HK-2 (cell line): ENCODE results near the gene UPF2.

Source experiments
- DNase-seq: peaks from one replicate; pipeline ENCODE4 v3.0.0-alpha.2; 2018; ENCODE audit not compliant: unreplicated experiment

Gene UPF2

GRCh38 chr10:11962176-11962575 lies 80.4 kb downstream of the UPF2 start:
- DNase-seq: no peak

GRCh38 chr10:11961771-11962170 lies 80.8 kb downstream of the UPF2 start:
- DNase-seq: no peak

- no peak for DNase-seq
Measured at GRCh38 chr10:11959966-11960365, 82.6 kb downstream of the UPF2 start.

- DNase-seq: no peak
Measured at GRCh38 chr10:11958956-11959355, 83.7 kb downstream of the UPF2 start.

- DNase-seq: no peak
Measured at GRCh38 chr10:11951695-11952094, 90.9 kb downstream of the UPF2 start.

- DNase-seq: no peak
Measured at GRCh38 chr10:11950325-11951018, 92.1 kb downstream of the UPF2 start.

- no peak for DNase-seq
Measured at GRCh38 chr10:11949152-11949551, 93.5 kb downstream of the UPF2 start.

- DNase-seq: no peak
Measured at GRCh38 chr10:11946652-11947051, 96.0 kb downstream of the UPF2 start.

GRCh38 chr10:11936389-11937152 lies 106.0 kb downstream of the UPF2 start:
- no peak for DNase-seq

GRCh38 chr10:11934262-11934661 lies 108.3 kb downstream of the UPF2 start:
- DNase-seq: no peak

GRCh38 chr10:11933577-11934223 lies 108.9 kb downstream of the UPF2 start:
- DNase-seq: no peak

- DNase-seq: no peak
Measured at GRCh38 chr10:11931038-11931437, 111.6 kb downstream of the UPF2 start.

GRCh38 chr10:11930312-11930978 lies 112.2 kb downstream of the UPF2 start:
- no peak for DNase-seq

GRCh38 chr10:11927746-11928145 lies 114.9 kb downstream of the UPF2 start:
- no peak for DNase-seq

GRCh38 chr10:11921800-11922392 lies 120.7 kb downstream of the UPF2 start:
- DNase-seq: no peak

GRCh38 chr10:11919271-11919670 lies 123.3 kb downstream of the UPF2 start:
- no peak for DNase-seq

- no peak for DNase-seq
Measured at GRCh38 chr10:11918384-11918783, 124.2 kb downstream of the UPF2 start.

- DNase-seq: no peak
Measured at GRCh38 chr10:11913079-11913641, 129.4 kb downstream of the UPF2 start.

GRCh38 chr10:11910102-11910501 lies 132.5 kb downstream of the UPF2 start:
- no peak for DNase-seq

- no peak for DNase-seq
Measured at GRCh38 chr10:11909618-11910017, 133.0 kb downstream of the UPF2 start.

GRCh38 chr10:11908991-11909390 lies 133.6 kb downstream of the UPF2 start:
- no peak for DNase-seq

- no peak for DNase-seq
Measured at GRCh38 chr10:11908536-11908935, 134.1 kb downstream of the UPF2 start.
